HS-5 (cell line): ENCODE results near the gene SIN3B.
"Not testable (repeated sequence)": the region's sequence is repeated elsewhere in the genome, so short reads cannot be mapped to it uniquely, and the experiment has no call there.

ENCODE experiments used
- DNase-seq: peaks from one replicate; pipeline ENCODE4 v3.0.0-alpha.2; 2012; ENCODE audit warnings: low read depth

Gene SIN3B, protein sequence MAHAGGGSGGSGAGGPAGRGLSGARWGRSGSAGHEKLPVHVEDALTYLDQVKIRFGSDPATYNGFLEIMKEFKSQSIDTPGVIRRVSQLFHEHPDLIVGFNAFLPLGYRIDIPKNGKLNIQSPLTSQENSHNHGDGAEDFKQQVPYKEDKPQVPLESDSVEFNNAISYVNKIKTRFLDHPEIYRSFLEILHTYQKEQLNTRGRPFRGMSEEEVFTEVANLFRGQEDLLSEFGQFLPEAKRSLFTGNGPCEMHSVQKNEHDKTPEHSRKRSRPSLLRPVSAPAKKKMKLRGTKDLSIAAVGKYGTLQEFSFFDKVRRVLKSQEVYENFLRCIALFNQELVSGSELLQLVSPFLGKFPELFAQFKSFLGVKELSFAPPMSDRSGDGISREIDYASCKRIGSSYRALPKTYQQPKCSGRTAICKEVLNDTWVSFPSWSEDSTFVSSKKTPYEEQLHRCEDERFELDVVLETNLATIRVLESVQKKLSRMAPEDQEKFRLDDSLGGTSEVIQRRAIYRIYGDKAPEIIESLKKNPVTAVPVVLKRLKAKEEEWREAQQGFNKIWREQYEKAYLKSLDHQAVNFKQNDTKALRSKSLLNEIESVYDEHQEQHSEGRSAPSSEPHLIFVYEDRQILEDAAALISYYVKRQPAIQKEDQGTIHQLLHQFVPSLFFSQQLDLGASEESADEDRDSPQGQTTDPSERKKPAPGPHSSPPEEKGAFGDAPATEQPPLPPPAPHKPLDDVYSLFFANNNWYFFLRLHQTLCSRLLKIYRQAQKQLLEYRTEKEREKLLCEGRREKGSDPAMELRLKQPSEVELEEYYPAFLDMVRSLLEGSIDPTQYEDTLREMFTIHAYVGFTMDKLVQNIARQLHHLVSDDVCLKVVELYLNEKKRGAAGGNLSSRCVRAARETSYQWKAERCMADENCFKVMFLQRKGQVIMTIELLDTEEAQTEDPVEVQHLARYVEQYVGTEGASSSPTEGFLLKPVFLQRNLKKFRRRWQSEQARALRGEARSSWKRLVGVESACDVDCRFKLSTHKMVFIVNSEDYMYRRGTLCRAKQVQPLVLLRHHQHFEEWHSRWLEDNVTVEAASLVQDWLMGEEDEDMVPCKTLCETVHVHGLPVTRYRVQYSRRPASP

GRCh38 chr19:16829010-16829821 is at the start of gene SIN3B:
Gene SIN3B (plus strand): TSS chr19:16829398. CDS start chr19:16829421, 23 bp downstream.
- peak; percentile 46 for DNase-seq

DNA sequence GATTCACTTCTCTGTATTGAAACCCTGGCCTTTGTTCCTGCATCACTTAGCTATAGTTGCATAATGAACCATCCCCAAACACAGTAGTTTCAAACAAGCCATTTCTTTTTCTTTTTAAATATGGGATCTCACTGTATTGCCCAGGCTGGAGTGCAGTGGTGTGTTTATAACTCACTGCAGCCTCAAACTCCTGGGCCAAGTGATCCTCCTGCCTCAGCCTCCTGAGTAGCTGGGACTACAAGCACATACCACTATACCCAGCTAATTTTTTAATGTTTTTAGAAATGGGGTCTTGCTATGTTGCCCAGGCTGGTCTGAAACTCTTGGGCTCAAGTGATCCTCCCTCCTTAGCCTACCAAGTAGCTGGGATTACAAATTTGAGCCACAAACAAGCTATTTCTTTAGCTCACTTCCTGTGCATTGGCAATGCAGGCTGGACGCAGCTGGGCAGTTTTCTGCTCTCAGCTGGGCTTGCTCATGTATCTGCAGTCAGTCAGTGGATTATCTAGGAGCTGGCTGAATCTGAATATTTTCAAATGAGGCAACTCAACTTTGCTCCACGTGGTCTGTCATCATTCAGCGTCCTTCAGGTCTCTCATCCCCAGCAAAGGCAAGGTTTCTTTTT is 49.5 kb upstream of the SIN3B start:
- no peak for DNase-seq

DNA sequence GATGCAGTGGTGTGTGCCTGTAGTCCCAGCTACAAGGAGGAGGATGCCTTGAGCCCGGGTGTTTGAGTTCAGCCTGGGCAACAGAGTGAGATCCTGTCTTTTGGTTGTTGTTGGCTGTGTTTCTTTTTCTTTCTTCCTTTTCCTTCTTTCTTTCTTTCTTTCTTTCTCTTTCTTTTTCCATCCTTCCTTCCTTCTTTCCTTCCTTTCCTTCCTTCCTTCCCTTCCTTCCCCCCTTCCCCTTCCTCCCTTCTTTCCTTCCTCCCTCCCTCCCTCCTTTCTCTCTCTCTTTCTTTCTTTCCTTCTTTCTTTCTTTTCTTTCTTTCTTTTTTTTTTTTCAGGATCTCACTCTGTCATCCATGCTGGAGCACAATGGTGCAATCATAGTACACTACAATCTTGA is 46.5 kb upstream of the SIN3B start:
- DNase-seq, result no peak

DNA sequence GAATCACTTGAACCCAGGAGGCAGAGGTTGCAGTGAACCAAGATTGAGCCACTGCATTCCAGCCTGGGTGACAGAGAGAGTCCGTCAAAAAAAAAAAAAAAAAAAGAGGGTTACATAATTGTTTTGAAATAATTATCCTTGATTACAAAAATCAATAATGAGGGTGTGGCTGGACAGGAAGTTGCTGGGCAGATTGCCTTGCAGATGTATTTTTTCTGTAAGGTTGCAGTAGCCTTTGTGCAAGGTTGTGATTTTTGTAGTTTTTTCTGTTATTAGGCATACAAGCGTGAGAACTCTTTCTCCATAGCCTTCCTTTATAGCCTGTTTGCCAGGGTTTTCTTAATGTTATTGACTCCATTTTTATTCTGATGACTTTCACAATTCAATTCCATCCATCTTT is 40.7 kb upstream of the SIN3B start:
- DNase-seq, result no peak

- DNase-seq, result no peak
These were observed 40.0 kb upstream of the SIN3B start for GRCh38 chr19:16789238-16789637.

- no peak for DNase-seq
These were observed 39.1 kb upstream of the SIN3B start for GRCh38 chr19:16790051-16790450.

- DNase-seq, result no peak
These were observed 37.3 kb upstream of the SIN3B start for GRCh38 chr19:16791942-16792341.

DNA sequence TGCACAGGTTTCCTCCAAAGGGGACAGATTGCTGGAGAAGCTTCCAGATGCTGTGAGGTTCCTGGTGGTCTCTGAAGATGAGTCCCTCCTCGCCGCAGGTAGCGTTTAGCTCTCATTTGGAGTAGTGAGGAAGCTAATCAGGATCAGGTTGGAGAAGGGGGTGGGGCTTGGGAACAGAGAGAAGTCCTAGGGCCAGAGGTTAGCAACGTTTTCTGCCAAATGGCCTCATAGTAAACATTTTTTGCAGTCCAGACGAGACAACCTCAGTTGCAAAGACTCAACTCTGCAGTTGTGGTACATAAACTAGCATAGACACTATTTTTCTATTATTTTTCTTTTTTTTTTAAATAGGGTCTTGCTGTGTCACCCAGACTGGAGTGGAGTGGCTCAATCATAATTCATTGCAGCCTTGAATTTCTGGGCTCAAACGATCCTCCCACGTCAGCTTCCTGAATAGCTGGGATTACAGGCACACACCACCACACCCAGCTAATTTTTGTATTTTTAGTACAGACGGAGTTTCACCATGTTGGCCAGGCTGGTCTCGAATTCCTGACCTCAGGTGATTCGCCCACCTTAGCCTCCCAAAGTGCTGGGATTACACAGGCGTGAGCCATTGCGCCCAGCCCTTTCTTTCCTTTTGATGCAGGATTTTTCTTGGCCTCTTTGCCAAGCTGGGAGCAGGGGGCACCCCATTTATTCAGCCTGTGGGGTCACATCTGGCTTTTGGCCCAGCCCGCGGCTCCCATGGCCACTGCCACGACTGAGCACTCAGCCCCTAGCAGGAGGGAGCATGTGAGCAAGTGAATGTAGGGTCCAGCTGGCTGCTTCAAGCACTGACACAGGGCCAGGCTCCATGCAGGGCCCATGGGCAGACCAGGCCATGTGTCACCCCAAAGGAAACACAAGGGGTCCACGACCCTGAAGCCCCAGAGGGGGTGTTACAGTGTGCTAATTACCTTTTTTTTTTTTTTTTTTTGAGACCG is 34.4 kb upstream of the SIN3B start:
- DNase-seq, result no peak

DNA sequence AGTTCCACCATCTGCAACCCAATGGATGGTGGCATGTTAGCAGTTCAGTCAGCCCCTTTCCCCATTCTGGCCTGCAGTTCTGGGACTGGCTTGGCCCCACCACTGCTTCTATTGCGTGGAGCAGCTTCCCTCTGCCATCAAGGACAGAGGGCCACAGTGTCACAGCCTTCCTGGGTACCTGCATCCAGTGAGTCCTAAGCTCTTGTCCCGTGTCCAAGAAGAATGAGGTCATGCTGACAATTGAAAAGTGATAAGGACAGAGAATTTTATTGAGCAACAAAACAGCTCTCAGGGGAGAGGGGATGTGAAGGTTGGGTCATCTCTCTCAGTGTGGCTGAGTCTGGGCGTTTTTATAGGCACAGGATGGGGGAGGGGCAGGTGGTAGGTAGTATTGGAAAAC is 33.5 kb upstream of the SIN3B start:
- DNase-seq, result no peak

- DNase-seq, result no peak
These were observed 31.3 kb upstream of the SIN3B start for GRCh38 chr19:16797876-16798275.

GRCh38 chr19:16798326-16798725 is 30.9 kb upstream of the SIN3B start:
- DNase-seq, result not testable (repeated sequence)

DNA sequence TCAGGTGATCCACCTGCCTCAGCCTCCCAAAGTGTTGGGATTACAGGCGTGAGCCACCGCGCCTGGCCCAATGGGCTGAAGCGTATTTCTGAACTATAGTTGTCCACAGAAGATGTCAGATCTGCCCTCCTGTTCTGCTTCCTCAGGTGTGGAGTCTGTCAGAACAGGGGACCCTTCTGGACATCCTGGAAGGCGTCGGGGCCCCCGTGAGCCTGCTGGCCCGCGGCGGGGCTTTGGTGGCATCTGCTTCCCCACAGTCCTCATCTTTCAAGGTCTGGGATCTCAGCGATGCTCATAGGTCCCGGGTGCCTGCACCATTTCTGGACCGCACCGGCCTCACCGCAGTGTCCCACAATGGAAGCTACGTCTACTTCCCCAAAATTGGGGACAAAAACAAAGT is 29.5 kb upstream of the SIN3B start:
- DNase-seq, result no peak

DNA sequence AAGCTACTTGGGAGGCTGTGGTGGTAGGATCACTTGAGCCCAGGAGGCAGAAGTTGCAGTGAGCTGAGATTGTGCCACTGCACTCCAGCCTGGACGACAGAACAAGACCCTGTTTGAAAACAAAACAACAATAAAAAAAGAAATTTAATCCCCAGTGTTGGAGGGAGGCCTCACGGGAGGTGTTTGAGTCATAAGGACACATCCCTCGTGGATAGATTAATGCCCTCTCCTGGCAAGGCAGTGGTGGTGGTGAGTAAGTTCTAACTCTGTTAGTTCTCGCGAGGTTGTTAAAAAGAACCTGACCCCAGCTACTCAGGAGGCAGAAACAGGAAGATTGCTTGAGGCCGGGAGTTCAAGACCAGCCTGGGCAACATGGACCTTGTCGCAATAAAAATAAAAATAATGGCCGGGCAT is 27.6 kb upstream of the SIN3B start:
- no peak for DNase-seq

- no peak for DNase-seq
These were observed 25.0 kb upstream of the SIN3B start for GRCh38 chr19:16804176-16804575.

- no peak for DNase-seq
These were observed 21.5 kb upstream of the SIN3B start for GRCh38 chr19:16807549-16808284.

GRCh38 chr19:16814526-16815100 is 14.6 kb upstream of the SIN3B start:
- DNase-seq, result no peak

DNA sequence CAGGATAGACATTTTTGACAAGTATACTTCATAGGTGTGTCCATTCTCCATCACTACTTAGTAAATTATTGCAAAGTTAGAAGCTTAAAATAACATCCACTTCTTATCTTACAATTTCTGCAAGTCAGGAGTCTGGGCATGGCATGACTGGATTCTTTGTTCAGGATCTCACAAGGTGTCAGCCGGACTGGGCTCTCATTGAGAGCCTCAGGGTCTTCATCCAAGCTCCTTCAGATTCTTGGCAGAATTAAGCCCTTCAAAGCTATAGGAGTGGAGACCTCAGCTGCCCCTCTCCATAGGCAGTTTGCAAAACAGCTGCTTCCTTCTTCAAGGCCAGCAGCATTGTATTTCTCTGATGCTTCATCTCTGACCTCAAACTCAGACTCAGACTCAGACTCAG is 9.1 kb upstream of the SIN3B start:
- no peak for DNase-seq

DNA sequence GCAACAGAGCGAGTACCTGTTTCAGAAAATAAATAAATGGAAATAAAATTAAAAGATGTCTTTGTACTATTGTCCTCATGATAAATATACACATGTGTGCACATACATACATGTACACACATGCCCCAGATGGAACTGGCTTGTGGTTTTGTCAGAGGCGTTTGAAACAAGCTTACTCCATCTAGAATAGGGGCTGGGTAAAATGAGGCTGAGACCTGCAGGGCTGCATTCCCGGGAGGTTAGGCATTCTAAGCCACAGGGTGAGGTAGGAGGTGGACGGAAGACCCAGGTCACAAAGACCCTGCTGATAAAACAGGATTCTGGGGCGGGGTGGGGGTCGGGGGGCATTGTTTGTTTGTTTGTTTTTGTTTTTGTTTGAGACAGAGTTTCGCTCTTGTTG is 8.1 kb upstream of the SIN3B start:
- DNase-seq, result no peak

DNA sequence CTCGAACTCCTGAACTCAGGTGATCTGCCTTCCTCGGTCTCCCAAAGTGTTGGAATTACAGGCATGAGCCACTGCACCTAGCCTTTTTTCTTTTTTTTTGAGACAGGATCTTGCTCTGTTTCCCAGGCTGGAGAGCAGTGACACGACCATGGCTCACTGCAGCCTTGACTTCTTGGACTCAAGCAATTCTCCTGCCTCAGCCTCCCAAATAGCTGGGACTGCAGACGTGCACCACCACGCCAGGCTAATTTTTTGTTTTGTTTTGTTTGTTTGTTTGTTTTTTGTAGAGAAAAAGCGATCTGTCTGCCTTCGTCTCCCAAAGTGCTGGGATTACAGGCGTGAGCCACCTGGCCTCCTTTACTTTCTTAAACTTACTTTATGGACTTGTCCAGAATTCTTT is 6.5 kb upstream of the SIN3B start:
- DNase-seq, result no peak
